ENCODE data around the gene RPTOR. TPM values are rescaled to one million over a fixed set of nuclear protein-coding genes. Genes with fewer than 3 reads are reported as not detected.

The RPTOR gene
- total RNA-seq, 1 donor from 2014 or later: 53.7 TPM

- Mint-ChIP-seq H3K4me3 (no peak overlapping the region), H3K36me3 (no peaks in the 10 kb centered on the region), H3K27ac (no peak overlapping the region), H3K27me3 (ENCODE audit: low read depth) (no peaks in the 10 kb centered on the region), H3K9me3 (peaks cover 5% of the 10 kb centered on the region), H3K4me1 (peaks cover 18% of the 10 kb centered on the region)
- DNase-seq (ENCODE audit: low spot score in 2 of 2, unreplicated experiment in 2 of 2): no peak
- TF ChIP-seq CTCF (IDR thresholded peaks at IDR 0.05; ENCODE audit: unreplicated experiment): no peak
These were observed 19.9 kb downstream of the RPTOR start for GRCh38 chr17:80564545-80564944.

GRCh38 chr17:80565343-80566053 is 20.9 kb downstream of the RPTOR start:
- TF ChIP-seq CTCF (IDR thresholded peaks at IDR 0.05; ENCODE audit: unreplicated experiment): no peak
- Mint-ChIP-seq H3K4me3 (no peak overlapping the region), H3K27me3 (ENCODE audit: low read depth) (no peaks in the 10 kb centered on the region), H3K9me3 (peaks cover 5% of the 10 kb centered on the region), H3K36me3 (no peaks in the 10 kb centered on the region), H3K27ac (peak overlapping the region; percentile 36), H3K4me1 (peaks cover 18% of the 10 kb centered on the region)
- DNase-seq (ENCODE audit: low spot score in 2 of 2, unreplicated experiment in 2 of 2): no peak

- DNase-seq (ENCODE audit: low spot score in 2 of 2, unreplicated experiment in 2 of 2): no peak
- Mint-ChIP-seq H3K4me1 (peaks cover 18% of the 10 kb centered on the region), H3K27ac (peak overlapping the region; percentile 36), H3K27me3 (ENCODE audit: low read depth) (no peaks in the 10 kb centered on the region), H3K9me3 (peaks cover 5% of the 10 kb centered on the region), H3K4me3 (no peak overlapping the region), H3K36me3 (no peaks in the 10 kb centered on the region)
- TF ChIP-seq CTCF (IDR thresholded peaks at IDR 0.05; ENCODE audit: unreplicated experiment): no peak
These were observed 21.4 kb downstream of the RPTOR start for GRCh38 chr17:80566054-80566400.

- Mint-ChIP-seq H3K36me3 (peaks cover 15% of the 10 kb centered on the region), H3K9me3 (peaks cover 11% of the 10 kb centered on the region), H3K4me1 (peaks cover 18% of the 10 kb centered on the region), H3K27me3 (ENCODE audit: low read depth) (no peaks in the 10 kb centered on the region), H3K27ac (no peak overlapping the region), H3K4me3 (no peak overlapping the region)
- TF ChIP-seq CTCF (IDR thresholded peaks at IDR 0.05; ENCODE audit: unreplicated experiment): no peak
- no peak for DNase-seq (ENCODE audit: low spot score in 2 of 2, unreplicated experiment in 2 of 2)
These were observed 23.6 kb downstream of the RPTOR start for GRCh38 chr17:80568246-80568645.

GRCh38 chr17:80569924-80570323 is 25.3 kb downstream of the RPTOR start:
- Mint-ChIP-seq H3K27me3 (ENCODE audit: low read depth) (no peaks in the 10 kb centered on the region), H3K36me3 (peaks cover 19% of the 10 kb centered on the region), H3K4me3 (no peak overlapping the region), H3K4me1 (peaks cover 15% of the 10 kb centered on the region), H3K27ac (no peak overlapping the region), H3K9me3 (peaks cover 11% of the 10 kb centered on the region)
- no peak for TF ChIP-seq CTCF (IDR thresholded peaks at IDR 0.05; ENCODE audit: unreplicated experiment)
- DNase-seq (ENCODE audit: low spot score in 2 of 2, unreplicated experiment in 2 of 2): no peak

Data from mesothelial cell of epicardium (in vitro differentiated cells).